Uterus (tissue), 2 donors: Measurements from ENCODE around the gene YLPM1.

Experiments
- POLR2A ChIP-seq, 2 donors: fragments of 450-650 bp; IDR thresholded peaks; one replicate each; pipeline ENCODE4 v1.6.1; 2016; ENCODE audit warnings: antibody characterized with exemption in 2 of 2, mild to moderate bottlenecking in 1 of 2, moderate library complexity in 1 of 2
- TF ChIP-seq, protein P1 (sequence below), 4 experiments: fragments of 200-600 bp in 2 of 4; fragments of 450-650 bp in 2 of 4; sonication (generic) in 2 of 4; IDR thresholded peaks; one replicate each; pipeline ENCODE4 v1.5.1; 2016 to 2019; ENCODE audit warnings: antibody characterized with exemption in 4 of 4, mild to moderate bottlenecking in 2 of 4, moderate library complexity in 1 of 4

GRCh38 chr14:74863274-74863673, 100.2 kb downstream of the YLPM1 start:
- no peak for TF ChIP-seq POLR2A (IDR thresholded peaks at IDR 0.05)
- TF ChIP-seq, protein P1, sequence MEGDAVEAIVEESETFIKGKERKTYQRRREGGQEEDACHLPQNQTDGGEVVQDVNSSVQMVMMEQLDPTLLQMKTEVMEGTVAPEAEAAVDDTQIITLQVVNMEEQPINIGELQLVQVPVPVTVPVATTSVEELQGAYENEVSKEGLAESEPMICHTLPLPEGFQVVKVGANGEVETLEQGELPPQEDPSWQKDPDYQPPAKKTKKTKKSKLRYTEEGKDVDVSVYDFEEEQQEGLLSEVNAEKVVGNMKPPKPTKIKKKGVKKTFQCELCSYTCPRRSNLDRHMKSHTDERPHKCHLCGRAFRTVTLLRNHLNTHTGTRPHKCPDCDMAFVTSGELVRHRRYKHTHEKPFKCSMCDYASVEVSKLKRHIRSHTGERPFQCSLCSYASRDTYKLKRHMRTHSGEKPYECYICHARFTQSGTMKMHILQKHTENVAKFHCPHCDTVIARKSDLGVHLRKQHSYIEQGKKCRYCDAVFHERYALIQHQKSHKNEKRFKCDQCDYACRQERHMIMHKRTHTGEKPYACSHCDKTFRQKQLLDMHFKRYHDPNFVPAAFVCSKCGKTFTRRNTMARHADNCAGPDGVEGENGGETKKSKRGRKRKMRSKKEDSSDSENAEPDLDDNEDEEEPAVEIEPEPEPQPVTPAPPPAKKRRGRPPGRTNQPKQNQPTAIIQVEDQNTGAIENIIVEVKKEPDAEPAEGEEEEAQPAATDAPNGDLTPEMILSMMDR (IDR thresholded peaks at IDR 0.05), result no peak
